ENCODE results near the gene IFRD2. TPM values are rescaled to one million over a fixed set of nuclear protein-coding genes. Genes with fewer than 3 reads are reported as not detected.

Gene IFRD2
- polyA plus RNA-seq, 1 of the 3 experiments (the other 2 are of a cell fraction): 73.2 TPM

GRCh38 chr3:50278123-50278879 lies 13.9 kb downstream of the IFRD2 start:
- POLR2A ChIA-PET: interaction anchor here (0.6 kb wide), 1 partner anchor 22 kb away, joined by 3 read pairs; no protein-coding TSS in a partner anchor
- Histone ChIP-seq H3K9ac (no peak overlapping the region), H3K9me2 (no peaks in the 10 kb centered on the region), H3F3A (replicated peaks; ENCODE audit: insufficient read depth) (peaks cover 6% of the 10 kb centered on the region), H3K79me2 (ENCODE audit: insufficient read depth) (no peaks in the 10 kb centered on the region), H3K4me3 (ENCODE audit: low read depth in 2 of 2, low read length in 1 of 2) (no peak overlapping the region), H2AFZ (ENCODE audit: low read depth) (no peak overlapping the region), H3K9me3 (no peaks in the 10 kb centered on the region), H3K4me2 (no peak overlapping the region), H3K36me3 (replicated peaks in 1 of 2; ENCODE audit: control insufficient read depth in 1 of 2, insufficient read depth in 2 of 2, low read length in 1 of 2) (no peaks in the 10 kb centered on the region), H3K4me1 (ENCODE audit: control insufficient read depth in 1 of 2, insufficient read depth in 2 of 2, low read depth in 1 of 2, low read length in 1 of 2) (peaks cover 0 to 8% of the 10 kb centered on the region in 2 experiments; a peak in 1 of 4 replicates), H3K27ac (ENCODE audit: low read depth in 2 of 2, low read length in 1 of 2) (no peak overlapping the region), H4K20me1 (ENCODE audit: insufficient read depth) (no peaks in the 10 kb centered on the region), H3K27me3 (ENCODE audit: insufficient read depth) (0 out of 2 replicates have a peak, but pooled peaks cover 16% of the 10 kb centered on the region)
- WGBS (ENCODE audit: low lambda C conversion rate): 92% methylated on average over 3 of the region's 4 CpGs
- TF ChIP-seq MXI1 (IDR thresholded peaks at IDR 0.05; ENCODE audit: low read depth, low read length): no peak
- TF ChIP-seq SIN3A (IDR thresholded peaks at IDR 0.05; ENCODE audit: borderline replicate concordance, low read depth, low read length): no peak
- TF ChIP-seq JUND (IDR thresholded peaks at IDR 0.05): no peak
- no peak for TF ChIP-seq PBX3 (IDR thresholded peaks at IDR 0.05)
- no peak for TF ChIP-seq ZBTB33 (IDR thresholded peaks at IDR 0.05; ENCODE audit: borderline replicate concordance, low read depth)
- TF ChIP-seq EP300 (IDR thresholded peaks at IDR 0.05; ENCODE audit: borderline replicate concordance in 1 of 2, low read depth in 1 of 2, low read length in 1 of 2): no peak
- TF ChIP-seq FOXM1 (IDR thresholded peaks at IDR 0.05; ENCODE audit: low read depth): no peak
- no peak for TF ChIP-seq GABPA (IDR thresholded peaks at IDR 0.05; ENCODE audit: low read depth)
- no peak for TF ChIP-seq CHD2 (IDR thresholded peaks at IDR 0.05; ENCODE audit: low read length, partially characterized antibody)
- TF ChIP-seq TAF1 (IDR thresholded peaks at IDR 0.05; ENCODE audit: borderline replicate concordance, low read depth, low read length): no peak
- TF ChIP-seq FOXJ3 (CRISPR knock-in tag; IDR thresholded peaks at IDR 0.05): no peak
- no peak for TF ChIP-seq USF1 (IDR thresholded peaks at IDR 0.05; ENCODE audit: borderline replicate concordance, low read depth)
- TF ChIP-seq MAX (IDR thresholded peaks at IDR 0.05; ENCODE audit: low read depth): no peak
- no peak for TF ChIP-seq TCF12 (IDR thresholded peaks at IDR 0.05)
- TF ChIP-seq REST (IDR thresholded peaks at IDR 0.05; ENCODE audit: low read depth, low read length): no peak
- TF ChIP-seq TEAD4 (IDR thresholded peaks at IDR 0.05; ENCODE audit: borderline replicate concordance, insufficient read depth): no peak
- no peak for TF ChIP-seq YY1 (IDR thresholded peaks at IDR 0.05; ENCODE audit: low read depth)
- no peak for DNase-seq
- CTCF ChIA-PET: interaction anchor here (1.5 to 12.2 kb wide), 4 partner anchors 20 to 157 kb away, joined by 6 to 206 read pairs (median 51); partner anchors contain the start of genes GNAT1, HYAL3 and NAA80

Data from SK-N-SH (cell line).